Fibroblast of pulmonary artery (primary cell): Measurements from ENCODE around the gene REEP5.
"Not testable (repeated sequence)": the region's sequence is repeated elsewhere in the genome, so short reads cannot be mapped to it uniquely, and the experiment has no call there.

Experiments
- DNase-seq: peaks from one replicate; pipeline ENCODE4 v3.0.0-alpha.2; 2010; ENCODE audit warnings: low read depth
- H3K4me3 ChIP-seq: replicated peaks from 2 replicates; pipeline ENCODE4 v1.5.1; 2011; ENCODE audit warnings: low read depth, mild to moderate bottlenecking, control low read depth, low read length, moderate library complexity
- CTCF ChIP-seq: IDR thresholded peaks from 2 replicates; pipeline ENCODE4 v1.5.1; 2011; ENCODE audit warnings: mild to moderate bottlenecking, control low read depth, low read length, inconsistent platforms; ENCODE audit errors: missing control alignments

Gene REEP5

GRCh38 chr5:112914584-112914983 lies 7.4 kb downstream of the REEP5 start:
- TF ChIP-seq CTCF: no peak
- DNase-seq: peak; percentile 13
- no peak overlapping the region for H3K4me3 ChIP-seq

- no peak for TF ChIP-seq CTCF
Measured at GRCh38 chr5:112910529-112910928, 11.5 kb downstream of the REEP5 start.

DNA sequence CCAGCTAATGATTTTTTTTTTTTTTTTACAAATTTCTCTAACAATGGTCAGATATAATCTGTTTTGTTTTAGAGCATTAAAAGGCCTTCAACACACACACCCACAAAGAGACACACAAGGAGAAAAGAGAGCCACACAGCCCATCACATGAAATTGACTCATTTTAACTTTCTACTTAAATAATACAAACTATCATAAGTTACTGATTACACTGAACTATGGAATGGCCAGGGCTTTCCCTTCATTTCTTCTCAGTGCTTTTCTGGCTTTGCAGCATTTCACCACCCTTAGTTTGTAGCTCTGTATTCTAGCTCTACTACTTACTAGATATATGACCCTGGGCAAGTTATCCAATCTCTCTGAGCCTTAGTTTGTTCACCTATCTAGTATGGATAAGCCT lies 13.2 kb downstream of the REEP5 start:
- TF ChIP-seq CTCF: no peak
- no peak for DNase-seq
- H3K4me3 ChIP-seq: no peak overlapping the region

More at GRCh38 chr5:112910529-112910928, 11.5 kb downstream of the REEP5 start:
- no peak for DNase-seq
- no peak overlapping the region for H3K4me3 ChIP-seq

GRCh38 chr5:112907166-112907631 lies 14.8 kb downstream of the REEP5 start:
- no peak for TF ChIP-seq CTCF
- no peak overlapping the region for H3K4me3 ChIP-seq
- no peak for DNase-seq

GRCh38 chr5:112906637-112907036 lies 15.4 kb downstream of the REEP5 start:
- no peak for DNase-seq
- TF ChIP-seq CTCF: no peak
- H3K4me3 ChIP-seq: no peak overlapping the region

GRCh38 chr5:112904996-112905395 lies 17.0 kb downstream of the REEP5 start:
- not testable (repeated sequence) for H3K4me3 ChIP-seq, DNase-seq

- no peak for TF ChIP-seq CTCF
- DNase-seq: no peak
- no peak overlapping the region for H3K4me3 ChIP-seq
Measured at GRCh38 chr5:112902561-112902960, 19.5 kb downstream of the REEP5 start.

GRCh38 chr5:112895682-112896081 lies 26.3 kb downstream of the REEP5 start:
- TF ChIP-seq CTCF: no peak
- H3K4me3 ChIP-seq: no peak overlapping the region

More at GRCh38 chr5:112895682-112896081, 26.3 kb downstream of the REEP5 start:
- no peak for DNase-seq
